IMR-90 (cell line): ENCODE results near the gene ANKRD44.

ENCODE experiments used
- BHLHE40 ChIP-seq: fragments of 150-350 bp; IDR thresholded peaks from 2 replicates; pipeline ENCODE4 v1.6.1; 2016; ENCODE audit warnings: mild to moderate bottlenecking, low read depth, low read length
- CEBPB ChIP-seq: IDR thresholded peaks from 2 replicates; pipeline ENCODE4 v1.6.1; 2012; ENCODE audit warnings: low read depth, low read length, improper control_type of control experiment
- POLR2A ChIP-seq: IDR thresholded peaks from 2 replicates; pipeline ENCODE4 v1.6.1; 2012; ENCODE audit warnings: mild to moderate bottlenecking, low read depth, low read length
- RFX5 ChIP-seq: IDR thresholded peaks from 2 replicates; pipeline ENCODE4 v1.8.0; 2012; ENCODE audit warnings: low read depth, mild to moderate bottlenecking, low read length, moderate library complexity
- TF ChIP-seq, protein P1 (sequence below): conservative IDR thresholded peaks from 2 replicates; pipeline ENCODE4 v1.5.1; 2012; ENCODE audit warnings: mild to moderate bottlenecking, low read depth, low read length, improper control_type of control experiment
- TF ChIP-seq, protein P2 (sequence below): fragments of 150-350 bp; IDR thresholded peaks from 2 replicates; pipeline ENCODE4 v1.6.1; 2017; ENCODE audit warnings: mild to moderate bottlenecking, antibody characterized with exemption, low read length, low read depth

DNA sequence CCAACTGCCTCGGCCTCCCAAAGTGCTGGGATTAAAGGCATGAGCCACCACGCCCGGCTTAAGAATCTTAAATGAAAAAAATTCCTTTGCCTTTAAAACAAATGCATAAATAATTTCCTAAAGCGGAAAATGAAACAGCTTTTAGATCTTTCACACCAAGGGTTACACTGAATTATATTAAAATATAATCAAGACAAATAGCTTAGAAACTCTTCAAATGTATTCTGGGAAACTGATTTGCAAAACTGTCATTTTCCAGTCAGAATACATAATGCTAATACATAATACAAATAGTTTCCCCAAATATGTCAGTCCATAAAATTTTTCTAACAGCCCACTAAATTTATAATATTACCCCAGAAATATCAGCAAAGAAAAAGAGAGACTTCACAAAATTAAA lies 315.8 kb downstream of the ANKRD44 start:
- TF ChIP-seq POLR2A = no peak
- TF ChIP-seq, protein P1, sequence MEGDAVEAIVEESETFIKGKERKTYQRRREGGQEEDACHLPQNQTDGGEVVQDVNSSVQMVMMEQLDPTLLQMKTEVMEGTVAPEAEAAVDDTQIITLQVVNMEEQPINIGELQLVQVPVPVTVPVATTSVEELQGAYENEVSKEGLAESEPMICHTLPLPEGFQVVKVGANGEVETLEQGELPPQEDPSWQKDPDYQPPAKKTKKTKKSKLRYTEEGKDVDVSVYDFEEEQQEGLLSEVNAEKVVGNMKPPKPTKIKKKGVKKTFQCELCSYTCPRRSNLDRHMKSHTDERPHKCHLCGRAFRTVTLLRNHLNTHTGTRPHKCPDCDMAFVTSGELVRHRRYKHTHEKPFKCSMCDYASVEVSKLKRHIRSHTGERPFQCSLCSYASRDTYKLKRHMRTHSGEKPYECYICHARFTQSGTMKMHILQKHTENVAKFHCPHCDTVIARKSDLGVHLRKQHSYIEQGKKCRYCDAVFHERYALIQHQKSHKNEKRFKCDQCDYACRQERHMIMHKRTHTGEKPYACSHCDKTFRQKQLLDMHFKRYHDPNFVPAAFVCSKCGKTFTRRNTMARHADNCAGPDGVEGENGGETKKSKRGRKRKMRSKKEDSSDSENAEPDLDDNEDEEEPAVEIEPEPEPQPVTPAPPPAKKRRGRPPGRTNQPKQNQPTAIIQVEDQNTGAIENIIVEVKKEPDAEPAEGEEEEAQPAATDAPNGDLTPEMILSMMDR = no peak
- TF ChIP-seq, protein P2, sequence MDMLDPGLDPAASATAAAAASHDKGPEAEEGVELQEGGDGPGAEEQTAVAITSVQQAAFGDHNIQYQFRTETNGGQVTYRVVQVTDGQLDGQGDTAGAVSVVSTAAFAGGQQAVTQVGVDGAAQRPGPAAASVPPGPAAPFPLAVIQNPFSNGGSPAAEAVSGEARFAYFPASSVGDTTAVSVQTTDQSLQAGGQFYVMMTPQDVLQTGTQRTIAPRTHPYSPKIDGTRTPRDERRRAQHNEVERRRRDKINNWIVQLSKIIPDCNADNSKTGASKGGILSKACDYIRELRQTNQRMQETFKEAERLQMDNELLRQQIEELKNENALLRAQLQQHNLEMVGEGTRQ = no peak
- TF ChIP-seq CEBPB = no peak
- TF ChIP-seq RFX5 = no peak
- TF ChIP-seq BHLHE40 = no peak
